ENCODE data around the gene NELFB. TPM values are rescaled to one million over a fixed set of nuclear protein-coding genes. Genes with fewer than 3 reads are reported as not detected.

The NELFB gene
- polyA plus RNA-seq, 1 experiment: 51.9 TPM

DNA sequence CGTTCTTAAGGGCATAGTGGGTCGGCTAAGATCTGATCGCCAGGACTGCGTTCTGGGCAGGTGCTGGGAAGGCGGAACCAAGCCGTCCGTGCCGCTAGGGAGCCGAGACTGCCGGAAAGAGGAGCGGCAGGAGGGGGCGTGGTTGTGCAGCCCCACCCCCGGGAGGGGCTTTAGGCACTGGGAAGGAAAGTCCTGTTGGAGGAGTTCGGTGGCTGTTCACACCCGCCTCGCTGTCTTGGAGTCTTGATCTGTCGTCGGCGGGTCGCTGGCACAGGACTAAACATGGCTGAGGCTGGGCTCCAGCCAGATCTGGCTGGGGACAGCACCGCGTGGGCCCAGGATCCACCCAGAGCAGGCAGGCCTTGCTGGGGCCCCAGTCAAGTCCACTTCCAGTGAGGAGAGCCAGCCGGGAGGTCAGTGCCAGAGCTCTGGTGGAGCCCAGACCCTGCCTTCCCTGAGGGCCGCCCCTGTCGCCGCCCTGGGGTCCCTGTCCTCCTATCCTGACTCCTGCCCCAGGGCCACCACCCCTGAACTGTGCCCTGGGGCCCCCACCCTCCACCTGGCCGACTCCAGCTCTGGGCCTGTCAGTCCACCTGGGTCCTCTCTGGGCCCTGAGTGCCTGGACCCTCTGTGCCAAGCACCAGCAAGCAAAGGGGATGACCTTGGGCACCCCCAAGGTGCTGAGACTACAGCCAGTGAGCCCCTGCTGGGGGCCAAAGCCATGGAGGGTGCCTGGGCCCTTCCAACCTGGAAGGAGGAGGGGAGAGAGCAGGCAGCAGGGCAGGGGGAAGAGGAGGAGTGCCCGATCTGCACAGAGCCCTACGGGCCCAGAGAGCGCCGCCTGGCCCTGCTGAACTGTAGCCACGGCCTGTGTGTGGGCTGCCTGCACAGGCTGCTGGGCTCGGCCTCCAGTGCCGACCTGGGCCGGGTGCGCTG is 37.6 kb upstream of the NELFB start:
- ChIA-PET POLR2A (no interaction called here), CTCF (interaction anchor here (0.9 kb wide), 1 partner anchor 13 kb away, joined by 3 read pairs; the partner anchor contains the start of gene SLC34A3)
- no peaks in the 10 kb centered on the region; the same call in none of the 2 replicates for H3K36me3 ChIP-seq (ENCODE audit: control insufficient read depth, insufficient read depth, low read length)
- TF ChIP-seq, protein P1, sequence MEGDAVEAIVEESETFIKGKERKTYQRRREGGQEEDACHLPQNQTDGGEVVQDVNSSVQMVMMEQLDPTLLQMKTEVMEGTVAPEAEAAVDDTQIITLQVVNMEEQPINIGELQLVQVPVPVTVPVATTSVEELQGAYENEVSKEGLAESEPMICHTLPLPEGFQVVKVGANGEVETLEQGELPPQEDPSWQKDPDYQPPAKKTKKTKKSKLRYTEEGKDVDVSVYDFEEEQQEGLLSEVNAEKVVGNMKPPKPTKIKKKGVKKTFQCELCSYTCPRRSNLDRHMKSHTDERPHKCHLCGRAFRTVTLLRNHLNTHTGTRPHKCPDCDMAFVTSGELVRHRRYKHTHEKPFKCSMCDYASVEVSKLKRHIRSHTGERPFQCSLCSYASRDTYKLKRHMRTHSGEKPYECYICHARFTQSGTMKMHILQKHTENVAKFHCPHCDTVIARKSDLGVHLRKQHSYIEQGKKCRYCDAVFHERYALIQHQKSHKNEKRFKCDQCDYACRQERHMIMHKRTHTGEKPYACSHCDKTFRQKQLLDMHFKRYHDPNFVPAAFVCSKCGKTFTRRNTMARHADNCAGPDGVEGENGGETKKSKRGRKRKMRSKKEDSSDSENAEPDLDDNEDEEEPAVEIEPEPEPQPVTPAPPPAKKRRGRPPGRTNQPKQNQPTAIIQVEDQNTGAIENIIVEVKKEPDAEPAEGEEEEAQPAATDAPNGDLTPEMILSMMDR (IDR thresholded peaks at IDR 0.05; ENCODE audit: insufficient read depth, low read depth, low read length): no peak
- no peak for DNase-seq (ENCODE audit: low read depth)
- H3K4me3 ChIP-seq (ENCODE audit: low read depth, low read length): no peak overlapping the region
- no peaks in the 10 kb centered on the region for H3K27me3 ChIP-seq (ENCODE audit: control insufficient read depth, insufficient read depth, low read length)

DNA sequence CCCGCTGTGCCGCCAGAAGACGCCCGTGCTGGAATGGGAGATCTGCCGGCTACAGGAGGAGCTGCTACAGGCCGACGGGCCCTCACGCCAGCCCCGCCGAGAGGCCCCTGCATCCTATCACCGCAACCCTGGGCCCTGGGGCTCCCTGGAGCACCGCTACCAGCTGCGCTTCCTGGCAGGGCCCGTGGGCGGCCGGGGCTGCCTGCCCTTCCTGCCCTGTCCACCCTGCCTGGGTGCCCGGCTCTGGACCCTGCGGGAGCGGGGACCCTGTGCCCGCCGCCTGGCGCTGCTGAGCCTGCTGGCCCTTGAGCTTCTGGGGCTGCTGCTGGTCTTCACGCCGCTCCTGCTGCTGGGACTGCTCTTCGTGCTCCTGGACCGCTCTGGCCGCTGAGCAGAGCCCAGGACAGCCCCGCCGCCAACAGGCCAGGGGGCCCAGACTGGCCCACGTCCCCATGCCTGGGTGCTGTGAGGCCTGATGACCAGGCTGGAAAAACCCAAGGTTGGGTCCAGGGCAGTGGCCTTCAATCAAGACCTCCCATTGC is 36.8 kb upstream of the NELFB start:
- DNase-seq (ENCODE audit: low read depth): no peak
- TF ChIP-seq, protein P1 (IDR thresholded peaks at IDR 0.05; ENCODE audit: insufficient read depth, low read depth, low read length): no peak
- ChIA-PET POLR2A (no interaction called here), CTCF (no interaction called here)
- H3K36me3 ChIP-seq (ENCODE audit: control insufficient read depth, insufficient read depth, low read length): no peaks in the 10 kb centered on the region; the same call in none of the 2 replicates
- H3K4me3 ChIP-seq (ENCODE audit: low read depth, low read length): no peak overlapping the region
- no peaks in the 10 kb centered on the region for H3K27me3 ChIP-seq (ENCODE audit: control insufficient read depth, insufficient read depth, low read length)

DNA sequence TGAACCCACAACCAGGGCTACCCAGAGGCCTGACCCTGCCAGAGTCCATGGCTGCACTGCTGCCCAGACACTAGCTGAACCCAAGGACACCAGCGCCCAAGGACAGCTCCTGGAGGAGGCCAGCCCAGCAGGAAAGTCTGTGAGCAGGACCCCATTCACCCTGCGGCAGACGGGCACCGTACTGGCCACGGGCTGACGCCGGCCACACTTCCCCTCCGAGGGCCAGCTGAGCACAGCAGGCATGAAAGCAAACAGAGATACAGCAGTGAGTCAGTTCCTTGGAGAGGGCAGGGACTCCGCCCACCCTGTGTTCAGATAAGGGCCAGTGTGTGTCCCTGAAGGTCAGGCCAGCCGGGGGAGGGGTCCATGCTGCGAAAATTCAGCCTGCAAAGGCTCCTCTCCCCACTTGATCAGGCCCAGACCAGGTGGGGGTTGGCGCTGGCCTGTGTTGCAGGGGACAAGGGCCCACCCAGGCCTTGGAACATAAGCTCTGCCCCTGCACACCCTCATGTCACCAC is 36.3 kb upstream of the NELFB start:
- no peak overlapping the region for H3K4me3 ChIP-seq (ENCODE audit: low read depth, low read length)
- no peak for DNase-seq (ENCODE audit: low read depth)
- H3K27me3 ChIP-seq (ENCODE audit: control insufficient read depth, insufficient read depth, low read length): no peaks in the 10 kb centered on the region
- no peaks in the 10 kb centered on the region; the same call in none of the 2 replicates for H3K36me3 ChIP-seq (ENCODE audit: control insufficient read depth, insufficient read depth, low read length)
- CTCF ChIA-PET: no interaction called here
- TF ChIP-seq, protein P1 (IDR thresholded peaks at IDR 0.05; ENCODE audit: insufficient read depth, low read depth, low read length): no peak
- POLR2A ChIA-PET: no interaction called here

DNA sequence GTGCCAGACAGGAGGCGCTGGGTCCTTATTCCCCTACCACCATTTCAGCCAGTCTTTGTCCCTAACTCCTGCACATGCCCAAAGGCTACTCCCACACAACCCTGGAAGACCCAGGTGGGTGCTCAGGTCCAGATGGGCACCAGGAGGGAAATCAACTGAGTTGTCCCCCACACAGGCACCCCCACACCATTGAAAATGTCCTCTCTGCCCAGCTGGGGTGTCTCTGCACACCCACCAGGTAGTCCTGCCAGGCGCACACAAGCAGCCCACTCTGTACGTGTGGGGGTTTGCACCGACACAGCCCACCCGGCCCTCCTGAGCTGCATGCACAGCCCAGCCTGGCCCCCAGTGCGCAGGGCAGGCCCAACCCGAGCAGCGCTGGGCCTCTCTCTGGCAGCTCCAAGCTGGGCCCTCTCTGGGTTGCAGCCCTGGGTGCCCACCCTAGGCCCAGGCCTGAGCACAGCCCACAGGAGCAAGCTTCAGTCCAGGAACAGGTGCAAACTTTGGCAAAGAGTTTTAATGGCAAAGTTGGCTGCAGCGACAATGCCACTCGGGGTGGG is 35.3 kb upstream of the NELFB start:
- Histone ChIP-seq H3K4me3 (ENCODE audit: low read depth, low read length) (no peak overlapping the region), H3K36me3 (ENCODE audit: control insufficient read depth, insufficient read depth, low read length) (no peaks in the 10 kb centered on the region; the same call in none of the 2 replicates), H3K27me3 (ENCODE audit: control insufficient read depth, insufficient read depth, low read length) (no peaks in the 10 kb centered on the region)
- no peak for DNase-seq (ENCODE audit: low read depth)
- POLR2A ChIA-PET: no interaction called here
- TF ChIP-seq, protein P1 (IDR thresholded peaks at IDR 0.05; ENCODE audit: insufficient read depth, low read depth, low read length): no peak
- CTCF ChIA-PET: no interaction called here
